ENCODE results near the gene MBD2.

DNA sequence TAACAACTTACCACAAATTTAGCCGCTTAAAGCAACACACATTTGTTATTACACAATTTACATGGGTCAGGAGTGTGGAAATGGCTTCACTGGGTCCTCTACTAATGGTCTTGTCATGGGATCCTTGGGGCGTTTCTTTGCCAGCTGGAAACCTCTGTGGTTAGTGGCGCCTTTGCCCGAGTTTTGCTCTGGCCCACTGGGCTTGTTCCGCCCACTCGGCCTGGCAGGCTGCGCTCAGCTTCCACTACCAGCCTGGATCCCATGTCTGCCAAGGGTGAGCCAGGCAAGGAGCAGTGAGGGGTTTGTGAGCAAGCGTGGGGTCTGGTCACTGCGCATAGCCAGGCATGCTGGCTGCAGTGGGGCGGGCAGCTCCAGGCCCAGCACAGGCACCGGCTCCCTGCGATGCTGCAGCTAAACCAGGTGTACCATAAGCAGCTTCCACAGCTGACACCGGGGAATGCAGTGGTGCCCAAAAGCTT lies 16.2 kb upstream of the MBD2 start:
- TF ChIP-seq TAF1 (IDR thresholded peaks at IDR 0.05; ENCODE audit: borderline replicate concordance, low read depth, low read length) (no peak), POLR2AphosphoS5 (IDR thresholded peaks at IDR 0.05; ENCODE audit: low read depth, low read length) (no peak)

All from GM12892 (cell line).